Measurements from ENCODE around the gene HSPBAP1.

DNA sequence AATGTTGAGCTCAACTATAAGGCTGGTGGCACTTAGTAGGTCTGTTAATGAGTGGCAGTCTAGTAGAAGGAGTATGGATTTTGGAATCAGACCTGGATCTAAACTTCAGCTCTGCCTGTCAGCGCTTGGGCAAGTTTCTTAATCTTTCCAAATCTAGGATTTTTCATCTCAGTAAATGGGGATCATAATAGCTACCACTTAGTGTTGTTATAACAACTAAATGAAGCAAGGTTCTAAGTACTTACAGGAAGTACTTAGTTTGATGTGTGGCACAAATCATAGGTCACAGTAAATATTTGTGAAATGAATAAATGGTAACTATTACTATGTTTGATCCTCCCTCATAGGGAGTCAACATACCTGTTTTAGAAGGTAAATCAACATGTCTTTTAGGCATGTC, 32.6 kb upstream of the HSPBAP1 start:
- no peak for TF ChIP-seq POLR2A (IDR thresholded peaks at IDR 0.05)
- TF ChIP-seq, protein P1, sequence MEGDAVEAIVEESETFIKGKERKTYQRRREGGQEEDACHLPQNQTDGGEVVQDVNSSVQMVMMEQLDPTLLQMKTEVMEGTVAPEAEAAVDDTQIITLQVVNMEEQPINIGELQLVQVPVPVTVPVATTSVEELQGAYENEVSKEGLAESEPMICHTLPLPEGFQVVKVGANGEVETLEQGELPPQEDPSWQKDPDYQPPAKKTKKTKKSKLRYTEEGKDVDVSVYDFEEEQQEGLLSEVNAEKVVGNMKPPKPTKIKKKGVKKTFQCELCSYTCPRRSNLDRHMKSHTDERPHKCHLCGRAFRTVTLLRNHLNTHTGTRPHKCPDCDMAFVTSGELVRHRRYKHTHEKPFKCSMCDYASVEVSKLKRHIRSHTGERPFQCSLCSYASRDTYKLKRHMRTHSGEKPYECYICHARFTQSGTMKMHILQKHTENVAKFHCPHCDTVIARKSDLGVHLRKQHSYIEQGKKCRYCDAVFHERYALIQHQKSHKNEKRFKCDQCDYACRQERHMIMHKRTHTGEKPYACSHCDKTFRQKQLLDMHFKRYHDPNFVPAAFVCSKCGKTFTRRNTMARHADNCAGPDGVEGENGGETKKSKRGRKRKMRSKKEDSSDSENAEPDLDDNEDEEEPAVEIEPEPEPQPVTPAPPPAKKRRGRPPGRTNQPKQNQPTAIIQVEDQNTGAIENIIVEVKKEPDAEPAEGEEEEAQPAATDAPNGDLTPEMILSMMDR (IDR thresholded peaks at IDR 0.05) = no peak

Measured in tibial nerve (tissue), 3 donors.